EH (cell line): ENCODE measurements around the gene ANLN.
"Not testable (repeated sequence)": the region's sequence is repeated elsewhere in the genome, so short reads cannot be mapped to it uniquely, and the experiment has no call there.

ENCODE experiments used
- DNase-seq: peaks from one replicate; pipeline ENCODE4 v3.0.0-alpha.2; 2015; ENCODE audit warnings: low read depth

Gene ANLN

DNA sequence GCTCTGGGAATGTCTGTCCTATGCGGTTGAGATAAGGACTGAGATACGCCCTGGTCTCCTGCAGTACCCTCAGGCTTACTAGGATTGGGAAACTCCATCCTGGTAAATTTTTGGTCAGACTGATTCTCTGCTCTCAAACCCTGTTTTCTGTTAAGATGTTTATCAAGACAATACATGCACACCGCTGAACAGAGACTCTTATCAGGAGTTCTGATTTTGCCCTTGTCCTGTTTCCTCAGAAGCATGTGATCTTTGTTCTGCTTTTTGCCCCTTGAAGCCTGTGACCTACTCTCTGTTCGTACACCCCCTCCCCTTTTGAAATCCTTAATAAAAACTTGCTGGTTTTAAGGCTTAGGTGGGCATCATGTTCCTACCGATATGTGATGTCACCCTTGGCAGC is 76.3 kb downstream of the ANLN start:
- not testable (repeated sequence) for DNase-seq

DNA sequence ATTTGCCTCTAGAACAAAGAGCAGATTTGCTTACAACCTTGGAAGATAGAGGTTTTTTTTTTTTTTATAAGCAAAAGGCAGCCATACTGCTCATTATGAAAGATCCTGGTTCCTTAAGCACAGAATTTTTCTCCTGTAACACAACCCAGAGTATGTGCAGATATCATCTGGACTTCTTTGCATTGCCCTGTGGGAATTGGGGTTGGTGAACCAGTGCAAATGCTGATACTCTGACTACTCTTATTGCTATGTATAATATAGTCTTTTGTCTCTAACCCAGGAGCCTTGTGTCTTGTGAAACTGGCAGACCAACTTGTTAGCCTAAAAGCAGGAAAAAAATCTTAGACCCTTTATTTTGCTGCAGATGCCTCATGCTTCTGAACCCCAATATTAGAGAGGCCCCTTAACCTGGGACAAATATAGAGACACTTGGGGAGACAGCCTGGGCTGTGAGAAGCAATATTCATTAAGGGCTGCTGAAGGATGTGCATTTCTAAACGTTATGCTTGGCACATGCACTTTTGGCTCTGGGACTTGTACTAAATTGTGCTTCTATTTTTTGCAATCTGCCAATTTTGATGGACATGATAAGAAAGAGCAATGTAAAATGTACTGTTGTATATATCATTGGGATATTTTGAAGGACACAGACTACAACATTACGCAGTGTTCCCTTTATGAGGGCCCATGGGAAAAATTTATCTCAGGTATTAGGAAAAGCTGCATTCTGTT is 78.9 kb downstream of the ANLN start:
- DNase-seq = peak; percentile 51

DNA sequence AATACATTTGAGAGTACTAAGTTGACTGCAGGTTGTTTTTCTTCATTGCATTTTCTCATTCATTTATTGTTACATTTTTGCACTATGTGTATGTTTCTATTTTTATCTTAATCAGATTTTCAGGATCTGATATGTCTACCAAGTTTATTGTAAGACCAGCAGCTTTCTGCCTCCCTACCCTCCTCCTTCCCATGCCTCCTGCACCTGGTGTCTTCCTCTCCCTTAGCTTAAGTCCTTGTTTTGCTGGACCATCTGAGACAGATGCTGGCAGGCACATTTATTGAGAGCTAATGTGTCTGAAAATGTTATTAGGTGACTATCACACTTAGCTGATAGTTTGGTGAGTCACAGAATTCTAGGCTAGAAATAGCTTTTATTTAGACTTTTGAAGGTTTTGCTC is 79.6 kb downstream of the ANLN start:
- peak; percentile 41 for DNase-seq

DNA sequence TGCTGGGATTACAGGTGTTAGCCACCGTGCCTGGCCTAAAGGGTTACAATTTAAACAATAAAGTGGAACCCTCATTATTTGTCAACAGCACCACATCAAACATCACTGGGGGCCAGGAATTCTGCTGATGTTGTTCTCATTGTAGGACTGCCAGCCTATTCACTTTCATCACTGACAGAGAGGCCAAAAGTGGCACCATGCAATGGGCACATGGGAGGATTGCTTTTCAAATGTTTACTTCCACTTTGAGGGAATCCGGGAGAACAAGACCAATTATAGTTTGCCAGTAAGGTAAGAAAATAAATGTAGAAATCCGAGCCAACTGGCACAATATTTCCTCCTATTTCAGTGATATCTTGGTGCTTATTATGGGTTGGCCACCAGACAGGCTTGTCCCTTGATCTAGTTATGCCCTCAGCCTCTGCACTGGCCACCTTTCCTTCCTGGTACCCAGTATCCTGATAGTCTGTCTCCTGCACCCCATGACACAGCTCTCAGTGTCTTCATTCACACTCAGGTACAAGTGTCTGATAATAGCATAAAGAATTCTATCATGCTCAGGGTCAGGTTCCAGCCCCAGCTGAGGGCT is 82.6 kb downstream of the ANLN start:
- DNase-seq = no peak

DNA sequence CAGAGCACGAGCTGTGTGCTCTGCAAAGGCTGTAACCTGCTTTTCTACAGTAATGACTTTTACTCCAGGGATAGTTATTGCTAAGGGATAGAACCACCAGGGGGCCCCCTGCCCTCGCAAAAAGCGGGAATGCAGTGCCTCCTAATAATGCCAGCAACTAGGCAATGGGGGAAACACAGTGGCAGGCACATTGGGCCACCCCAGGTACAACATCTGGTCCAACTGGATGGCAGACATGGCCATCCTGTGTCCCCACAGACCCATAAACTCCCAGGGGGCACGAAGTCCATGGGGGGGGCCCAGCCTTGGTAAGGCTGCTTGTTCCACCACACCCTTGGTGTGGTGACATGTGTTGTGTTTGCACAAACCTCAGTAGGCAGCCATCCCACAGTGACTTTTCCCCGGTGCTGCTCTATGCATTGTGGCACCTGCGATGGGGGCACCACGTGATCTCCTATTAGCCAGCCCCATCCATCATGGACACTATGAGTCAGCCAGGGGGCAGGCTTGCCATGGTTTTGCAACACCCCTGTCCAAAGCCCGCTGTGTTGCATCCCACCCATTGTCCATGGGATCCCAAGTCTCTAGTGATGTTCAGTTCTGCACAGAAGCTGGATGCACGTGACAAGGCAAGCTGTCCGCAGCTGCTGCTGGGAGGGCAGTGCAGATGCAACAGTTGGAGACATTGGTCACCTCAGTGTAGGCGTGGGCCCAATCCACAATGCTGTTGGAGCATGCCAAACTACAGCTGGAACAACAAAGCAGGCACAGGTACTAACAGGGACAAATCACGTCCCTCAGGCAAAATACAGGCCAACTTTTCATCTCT is 84.0 kb downstream of the ANLN start:
- peak; percentile 38 for DNase-seq

- peak; percentile 51 for DNase-seq
These were observed 84.8 kb downstream of the ANLN start for GRCh38 chr7:36474283-36475010.

GRCh38 chr7:36475011-36475342 is 85.3 kb downstream of the ANLN start:
- no peak for DNase-seq

DNA sequence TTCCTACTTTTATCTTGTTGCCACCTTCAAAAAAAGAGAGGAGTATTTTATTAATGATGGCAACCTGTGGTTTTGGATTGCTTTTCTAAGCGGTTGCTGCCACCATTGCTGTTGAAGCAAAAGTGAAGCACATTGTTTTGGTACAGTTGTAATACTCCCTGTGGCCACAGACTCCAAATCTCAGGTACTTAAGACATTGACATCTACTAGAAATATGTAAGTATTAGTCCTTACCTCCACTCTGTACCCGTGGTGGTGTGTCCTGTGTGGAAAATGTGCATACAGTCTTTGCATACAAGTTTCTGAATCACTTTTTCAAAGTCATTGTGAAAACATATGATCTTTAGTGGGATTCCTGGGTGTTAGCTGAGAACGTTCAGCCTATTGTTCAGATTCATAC is 85.7 kb downstream of the ANLN start:
- no peak for DNase-seq

DNA sequence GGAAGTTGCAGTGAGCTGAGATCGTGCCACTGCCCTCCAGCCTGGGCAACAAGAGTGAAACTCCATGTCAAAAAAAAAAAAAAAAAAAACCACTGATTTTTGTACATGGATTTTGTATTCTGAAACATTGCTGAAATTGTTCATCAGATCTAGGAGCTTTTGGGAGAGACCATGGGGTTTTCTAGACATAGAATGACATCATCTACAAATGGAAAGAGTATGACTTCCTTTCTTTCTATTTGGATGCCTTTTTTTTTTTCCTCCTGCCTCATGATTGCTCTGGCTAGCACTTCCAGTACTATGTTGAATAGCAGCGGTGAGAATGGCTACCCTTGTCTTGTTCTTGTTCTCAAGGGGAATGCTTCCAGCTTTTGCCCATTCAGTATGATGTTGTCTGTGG is 89.1 kb downstream of the ANLN start:
- no peak for DNase-seq

DNA sequence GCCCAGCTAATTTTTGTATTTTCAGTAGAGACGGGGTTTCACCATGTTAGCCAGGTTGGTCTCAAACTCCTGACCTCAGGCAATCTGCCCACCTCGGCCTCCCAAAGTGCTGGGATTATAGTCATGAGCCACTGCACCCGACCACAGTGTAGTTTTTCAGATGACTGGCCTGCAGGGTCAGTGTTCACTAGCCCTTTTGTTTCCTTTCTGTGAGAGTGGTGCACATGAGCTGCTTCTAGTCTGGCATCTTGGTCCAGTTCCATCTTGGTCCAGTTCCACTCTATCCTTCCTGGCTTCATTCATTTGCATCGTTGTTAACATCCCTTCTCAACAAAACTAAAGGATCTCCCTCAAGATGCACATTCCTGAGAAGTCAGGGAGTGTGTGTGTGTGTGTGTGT is 94.2 kb downstream of the ANLN start:
- not testable (repeated sequence) for DNase-seq

- no peak for DNase-seq
These were observed 94.6 kb downstream of the ANLN start for GRCh38 chr7:36484265-36484664.

DNA sequence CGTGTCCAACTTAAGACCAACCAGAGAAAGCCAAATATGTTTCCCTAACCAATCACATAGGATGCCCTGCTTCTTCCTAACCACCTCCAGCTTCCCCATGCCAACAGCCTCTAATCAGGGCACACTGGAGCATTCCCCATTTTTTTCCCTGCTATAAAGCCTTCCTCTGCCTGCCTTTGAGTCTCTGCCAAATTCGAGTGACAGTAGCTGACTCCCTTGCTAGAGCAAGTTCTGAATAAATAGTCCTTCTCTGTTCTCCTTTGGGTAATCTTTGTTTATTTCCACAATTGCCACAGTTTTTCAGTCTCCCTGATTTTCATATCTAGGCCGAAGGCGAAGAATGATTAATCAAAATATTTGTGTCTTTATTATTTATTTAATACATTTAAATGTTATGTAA is 96.7 kb downstream of the ANLN start:
- DNase-seq = no peak

DNA sequence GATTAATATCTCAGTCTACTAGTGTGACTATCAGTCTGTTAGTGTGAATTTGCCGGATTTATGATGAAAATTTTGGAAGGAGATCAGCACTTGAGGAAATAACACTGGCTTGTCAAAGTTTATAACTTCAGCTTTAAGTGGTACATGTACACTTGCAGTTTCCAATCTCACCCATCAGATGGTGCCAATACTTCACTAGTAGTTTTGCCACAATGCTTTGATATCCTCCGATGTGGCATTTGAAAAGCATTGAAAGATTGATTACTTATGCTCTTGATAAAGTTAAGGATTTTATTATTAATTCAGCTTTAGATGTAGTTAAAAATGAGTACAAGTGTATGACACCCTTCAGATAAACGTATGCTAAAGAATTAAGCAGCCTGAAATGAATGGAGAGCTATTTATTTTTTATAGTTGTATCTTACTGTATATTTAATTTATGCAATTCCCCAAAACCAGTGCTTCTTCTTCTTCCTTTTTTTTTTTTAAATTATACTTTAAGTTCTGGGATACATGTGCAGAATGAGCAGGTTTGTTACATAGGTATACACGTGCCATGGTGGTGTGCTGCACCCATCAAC is 98.2 kb downstream of the ANLN start:
- DNase-seq = peak; percentile 58

GRCh38 chr7:36488672-36489071 is 99.0 kb downstream of the ANLN start:
- not testable (repeated sequence) for DNase-seq

GRCh38 chr7:36490419-36490830 is 100.8 kb downstream of the ANLN start:
- DNase-seq = no peak

DNA sequence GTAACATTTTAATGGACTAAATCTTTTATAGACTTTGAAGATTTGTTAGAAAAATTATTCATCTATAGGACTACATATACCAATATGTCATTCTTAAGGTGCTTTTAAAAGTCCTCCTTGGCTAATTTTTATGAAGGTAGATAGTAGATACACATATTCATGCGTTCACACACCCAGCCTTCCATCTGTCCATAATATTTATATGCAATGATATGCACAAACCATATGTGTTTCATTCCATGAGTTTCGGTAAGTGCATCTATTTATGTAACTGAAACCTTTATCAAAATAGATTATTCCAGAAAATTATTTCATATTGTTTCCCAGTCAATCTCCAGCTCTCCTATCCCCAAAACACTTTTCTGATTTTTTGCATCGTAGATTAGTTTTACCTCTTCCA is 101.7 kb downstream of the ANLN start:
- no peak for DNase-seq

- no peak for DNase-seq
These were observed 106.9 kb downstream of the ANLN start for GRCh38 chr7:36496576-36496975.

- DNase-seq = not testable (repeated sequence)
These were observed 107.5 kb downstream of the ANLN start for GRCh38 chr7:36497176-36497575.

DNA sequence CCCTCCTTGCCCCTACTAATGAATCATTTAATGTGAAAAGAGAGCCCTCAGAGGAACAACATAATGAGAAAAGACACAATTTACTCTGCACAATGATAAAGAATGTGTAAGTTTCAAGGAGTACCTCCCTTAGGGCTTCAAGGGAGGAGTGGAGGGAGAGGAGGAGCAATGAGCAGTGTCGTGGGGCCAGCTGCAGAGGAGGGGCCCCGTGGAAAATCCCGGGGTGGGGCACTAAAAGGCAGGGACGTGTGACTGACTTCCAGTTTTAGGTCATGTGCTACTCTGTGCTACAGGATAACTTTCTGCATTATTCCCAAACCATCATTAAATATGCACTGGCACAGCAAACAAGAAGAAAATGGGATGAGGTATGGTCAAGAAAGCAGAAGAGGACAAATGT is 108.1 kb downstream of the ANLN start:
- DNase-seq = no peak
